AG08395 (cell line): ENCODE measurements around the gene FOXF1.

Experiments
- DNase-seq: peaks from one replicate; pipeline ENCODE4 v3.0.0; 2012; ENCODE audit warnings: mixed read lengths, low spot score

Gene FOXF1

GRCh38 chr16:86534779-86535615, 24.7 kb downstream of the FOXF1 start:
- no peak for DNase-seq

- DNase-seq: no peak
These were observed 26.3 kb downstream of the FOXF1 start for GRCh38 chr16:86536621-86537020.

GRCh38 chr16:86537486-86537885, 27.2 kb downstream of the FOXF1 start:
- DNase-seq: no peak

- DNase-seq: no peak
These were observed 28.0 kb downstream of the FOXF1 start for GRCh38 chr16:86538196-86538780.

- no peak for DNase-seq
These were observed 30.6 kb downstream of the FOXF1 start for GRCh38 chr16:86540894-86541293.

- DNase-seq: no peak
These were observed 31.2 kb downstream of the FOXF1 start for GRCh38 chr16:86541560-86541959.

GRCh38 chr16:86542756-86543750, 32.7 kb downstream of the FOXF1 start:
- no peak for DNase-seq

GRCh38 chr16:86545481-86545880, 35.2 kb downstream of the FOXF1 start:
- DNase-seq: no peak

- DNase-seq: no peak
These were observed 35.8 kb downstream of the FOXF1 start for GRCh38 chr16:86545954-86546637.

GRCh38 chr16:86546638-86547013, 36.3 kb downstream of the FOXF1 start:
- DNase-seq: no peak

GRCh38 chr16:86547286-86547685, 37.0 kb downstream of the FOXF1 start:
- DNase-seq: no peak

GRCh38 chr16:86549076-86549892, 39.0 kb downstream of the FOXF1 start:
- no peak for DNase-seq

- DNase-seq: no peak
These were observed 39.5 kb downstream of the FOXF1 start for GRCh38 chr16:86549893-86550190.

GRCh38 chr16:86550281-86550680, 40.0 kb downstream of the FOXF1 start:
- DNase-seq: no peak

- no peak for DNase-seq
These were observed 43.0 kb downstream of the FOXF1 start for GRCh38 chr16:86553356-86553755.

GRCh38 chr16:86554599-86554916, 44.2 kb downstream of the FOXF1 start:
- DNase-seq: no peak

- DNase-seq: peak; percentile 100
These were observed 44.8 kb downstream of the FOXF1 start, which contains the start of gene MTHFSD for GRCh38 chr16:86554917-86555703. MTHFSD (minus strand) TSS chr16:86555235; CDS start chr16:86555184, 51 bp downstream.

GRCh38 chr16:86555704-86556075, 45.4 kb downstream of the FOXF1 start:
- DNase-seq: no peak

- DNase-seq: no peak
These were observed 46.2 kb downstream of the FOXF1 start for GRCh38 chr16:86556576-86556975.

GRCh38 chr16:86557587-86557986, 47.3 kb downstream of the FOXF1 start:
- no peak for DNase-seq
